Activated CD8-positive, alpha-beta T cell treated with anti-CD3 and anti-CD28 coated beads, Interleukin-2, amount 10 ng/mL, durations not matched to agents 7 days and 5 days (primary cell): Measurements from ENCODE around the gene BAX. TPM values are rescaled to one million over a fixed set of nuclear protein-coding genes. Genes with fewer than 3 reads are reported as not detected.
A peak's percentile ranks its signal among the peaks of the same experiment; 100 is the strongest.

Source experiments
- ATAC-seq: fragments of 150-1000 bp; cut with Tn5 transposase; one replicate; pipeline ENCODE4 v1.10.0; 2021; ENCODE audit warnings: moderate library complexity
- CTCF ChIA-PET: fragments of 350-600 bp; sonication (Branson Sonifier 250); formaldehyde crosslinking; loops from one replicate; lab custom pipeline; 2021; ENCODE audit warnings: antibody characterized with exemption; lab: Charles Lee
- POLR2A ChIA-PET: fragments of 350-600 bp; sonication (Branson Sonifier 250); formaldehyde crosslinking; loops from one replicate; lab custom pipeline; 2021; ENCODE audit warnings: antibody characterized with exemption; lab: Charles Lee
- DNase-seq: peaks from one replicate; pipeline ENCODE4 v3.0.0-alpha.2; 2020
- H3K27ac Mint-ChIP-seq: one replicate; pipeline ENCODE4 v1.8.0; 2021; ENCODE audit warnings: mild to moderate bottlenecking, mixed read lengths
- H3K27me3 Mint-ChIP-seq: one replicate; pipeline ENCODE4 v1.8.0; 2021; ENCODE audit warnings: low read depth, mixed read lengths
- H3K36me3 Mint-ChIP-seq: one replicate; pipeline ENCODE4 v1.8.0; 2021; ENCODE audit warnings: low read depth, mixed read lengths
- H3K4me1 Mint-ChIP-seq: one replicate; pipeline ENCODE4 v1.8.0; 2021; ENCODE audit warnings: low read depth, mixed read lengths
- H3K4me3 Mint-ChIP-seq: one replicate; pipeline ENCODE4 v1.8.0; 2021; ENCODE audit warnings: mild to moderate bottlenecking, mixed read lengths
- H3K9me3 Mint-ChIP-seq: one replicate; pipeline ENCODE4 v1.8.0; 2022; ENCODE audit warnings: mixed read lengths; ENCODE audit not compliant: insufficient read depth
- microRNA-seq: library from miRNA; unstranded; fragments of <30 nt; microRNA quantifications from one replicate; pipeline ENCODE4 v1.2.0, GENCODE V29; 2022
- total RNA-seq, 2 experiments: library from RNA; stranded (reverse); gene quantifications; one replicate each; pipeline ENCODE4 v1.2.3, GENCODE V29; 2021

Gene BAX
- total RNA-seq, 2 experiments from 2014 or later = 336 to 350 TPM

DNA sequence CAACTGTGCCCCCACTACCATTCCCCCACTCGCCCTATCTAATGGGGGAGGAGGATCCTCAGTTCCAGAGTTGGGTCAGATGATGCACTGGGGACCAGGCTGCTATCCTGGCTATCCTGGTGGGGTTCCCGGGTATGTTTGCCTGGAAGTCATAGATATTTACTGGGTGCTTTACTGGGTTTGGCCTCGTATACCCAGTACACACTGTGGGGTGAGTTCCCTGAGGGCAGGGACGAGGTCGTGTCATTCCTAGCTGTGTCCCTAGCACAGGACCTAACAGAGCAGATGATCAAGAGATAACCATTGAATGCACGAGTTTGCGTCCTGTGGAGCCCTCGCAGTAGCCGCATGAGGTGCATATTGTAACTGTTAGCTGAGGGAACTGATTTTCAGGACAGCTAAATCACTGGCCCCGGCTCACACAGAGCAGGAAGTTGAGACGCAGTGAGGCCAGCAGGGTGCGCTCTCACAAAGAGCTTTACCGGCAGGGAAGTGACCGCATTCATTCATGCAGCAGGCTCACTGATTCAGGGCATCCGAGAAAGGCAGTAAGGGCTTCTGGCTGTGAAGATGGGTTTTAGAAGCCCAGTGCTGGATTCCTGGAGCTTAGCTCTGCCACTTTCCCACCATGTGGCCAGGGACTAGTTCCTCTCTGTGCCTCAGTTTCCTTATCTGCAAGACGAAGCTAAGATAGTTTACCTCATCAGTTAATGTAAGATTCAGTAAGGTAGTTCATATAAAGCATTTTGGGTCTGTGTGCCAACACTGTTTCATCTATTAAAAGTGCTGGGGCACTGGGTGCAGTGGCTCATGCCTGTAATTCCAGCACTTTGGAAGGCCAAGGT lies 45.0 kb downstream of the BAX start:
- no peaks in the 10 kb centered on the region for H3K27me3 Mint-ChIP-seq
- no peak overlapping the region for H3K4me3 Mint-ChIP-seq
- H3K4me1 Mint-ChIP-seq = peaks cover 24% of the 10 kb centered on the region
- no peak overlapping the region for H3K27ac Mint-ChIP-seq
- H3K36me3 Mint-ChIP-seq = peaks cover 33% of the 10 kb centered on the region
- DNase-seq (peak; percentile 78), ATAC-seq (peak; percentile 79)
- CTCF ChIA-PET = interaction anchor here (0.6 to 3.2 kb wide), 35 partner anchors 9 to 334 kb away, joined by 3 to 32 read pairs (median 4); partner anchors contain the start of genes LIN7B and NUCB1
- POLR2A ChIA-PET = no interaction called here
- no peaks in the 10 kb centered on the region for H3K9me3 Mint-ChIP-seq

GRCh38 chr19:49004133-49004532 lies 49.5 kb downstream of the BAX start:
- ChIA-PET POLR2A (no interaction called here), CTCF (interaction anchor here (0.8 to 1.0 kb wide), 2 partner anchors 14 to 34 kb away, joined by 3 read pairs; no protein-coding TSS in a partner anchor)
- no peak overlapping the region for H3K27ac Mint-ChIP-seq
- DNase-seq (no peak), ATAC-seq (no peak)
- no peaks in the 10 kb centered on the region for H3K27me3 Mint-ChIP-seq
- H3K36me3 Mint-ChIP-seq = peaks cover 38% of the 10 kb centered on the region
- H3K9me3 Mint-ChIP-seq = no peaks in the 10 kb centered on the region
- peaks cover 6% of the 10 kb centered on the region for H3K4me1 Mint-ChIP-seq
- H3K4me3 Mint-ChIP-seq = no peak overlapping the region

DNA sequence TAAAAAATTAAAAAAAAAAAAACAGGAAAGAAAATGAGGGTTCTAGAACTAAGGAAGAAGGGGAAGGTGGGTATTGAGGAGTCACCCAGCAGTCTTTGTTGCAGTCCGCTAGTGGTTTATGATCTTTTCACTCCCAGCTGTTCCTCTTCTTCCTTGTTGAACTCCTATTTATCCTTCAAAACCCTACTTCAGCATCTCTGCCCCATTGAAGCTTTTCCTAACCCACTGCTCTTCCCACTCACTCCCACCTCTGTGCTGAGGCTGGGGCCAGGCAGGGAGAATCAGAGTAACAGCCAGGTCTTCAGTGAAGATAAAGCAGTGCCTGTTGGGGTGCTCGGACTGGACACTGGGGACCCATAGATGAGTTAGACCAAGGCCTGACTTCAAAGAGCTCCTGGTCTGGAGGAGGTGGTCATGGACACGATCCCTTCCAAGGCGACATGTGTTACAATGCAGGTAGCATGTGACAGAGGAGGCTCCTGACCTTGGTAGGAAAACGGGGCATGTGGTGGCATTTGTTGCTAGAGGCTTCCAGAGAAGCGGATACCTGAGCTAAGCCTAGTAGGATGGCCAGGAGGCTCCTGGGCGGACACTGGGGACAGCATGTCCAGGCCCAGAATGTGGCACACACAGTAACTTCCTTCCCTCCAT lies 50.4 kb downstream of the BAX start:
- DNase-seq (no peak), ATAC-seq (no peak)
- H3K9me3 Mint-ChIP-seq = no peaks in the 10 kb centered on the region
- ChIA-PET POLR2A (interaction anchor here (1.4 kb wide), 1 partner anchor 12 kb away, joined by 6 read pairs; the partner anchor contains the start of genes GYS1 and RUVBL2), CTCF (interaction anchor here (1.0 kb wide), 1 partner anchor 12 kb away, joined by 3 read pairs; the partner anchor contains the start of gene RUVBL2)
- H3K36me3 Mint-ChIP-seq = peaks cover 33% of the 10 kb centered on the region
- no peaks in the 10 kb centered on the region for H3K27me3 Mint-ChIP-seq
- no peak overlapping the region for H3K4me3 Mint-ChIP-seq
- H3K4me1 Mint-ChIP-seq = no peaks in the 10 kb centered on the region
- H3K27ac Mint-ChIP-seq = no peak overlapping the region

DNA sequence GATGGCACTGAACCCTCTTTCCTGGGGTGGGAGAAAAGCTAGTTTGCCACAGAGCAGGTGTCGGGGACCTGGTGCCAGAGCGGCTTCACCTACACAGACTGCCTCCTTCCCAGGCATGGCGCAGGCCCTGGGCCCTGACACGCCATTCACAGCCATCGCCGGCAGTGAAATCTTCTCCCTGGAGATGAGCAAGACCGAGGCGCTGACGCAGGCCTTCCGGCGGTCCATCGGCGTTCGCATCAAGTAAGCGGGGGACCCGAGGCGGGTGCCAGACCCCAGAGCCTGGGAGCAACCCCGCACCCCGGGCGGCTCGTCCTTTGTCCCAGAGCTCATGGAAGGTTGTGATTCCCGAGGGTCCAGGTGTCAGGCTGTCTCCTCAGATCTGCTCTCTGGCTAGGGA lies 52.2 kb downstream of the BAX start:
- POLR2A ChIA-PET = no interaction called here
- H3K36me3 Mint-ChIP-seq = peaks cover 34% of the 10 kb centered on the region
- H3K9me3 Mint-ChIP-seq = no peaks in the 10 kb centered on the region
- no peak overlapping the region for H3K27ac Mint-ChIP-seq
- H3K4me1 Mint-ChIP-seq = no peaks in the 10 kb centered on the region
- DNase-seq = no peak
- ATAC-seq = no peak
- CTCF ChIA-PET = no interaction called here
- no peaks in the 10 kb centered on the region for H3K27me3 Mint-ChIP-seq
- H3K4me3 Mint-ChIP-seq = no peak overlapping the region

GRCh38 chr19:49009828-49010227 lies 55.2 kb downstream of the BAX start:
- DNase-seq = no peak
- Mint-ChIP-seq H3K27ac (no peak overlapping the region), H3K4me1 (no peaks in the 10 kb centered on the region), H3K9me3 (no peaks in the 10 kb centered on the region), H3K36me3 (peaks cover 32% of the 10 kb centered on the region), H3K4me3 (no peak overlapping the region), H3K27me3 (no peaks in the 10 kb centered on the region)
- POLR2A ChIA-PET = interaction anchor here (0.6 kb wide), 1 partner anchor 226 kb away, joined by 3 read pairs; no protein-coding TSS in a partner anchor
- CTCF ChIA-PET = interaction anchor here (1.2 to 3.3 kb wide), 3 partner anchors 10 to 46 kb away, joined by 3 to 17 read pairs (median 5); no protein-coding TSS in a partner anchor
- ATAC-seq = no peak

- ChIA-PET POLR2A (no interaction called here), CTCF (interaction anchor here (3.3 kb wide), 1 partner anchor 11 kb away, joined by 17 read pairs; no protein-coding TSS in a partner anchor)
- H3K9me3 Mint-ChIP-seq = no peaks in the 10 kb centered on the region
- DNase-seq (no peak), ATAC-seq (no peak)
- no peak overlapping the region for H3K4me3 Mint-ChIP-seq
- no peaks in the 10 kb centered on the region for H3K4me1 Mint-ChIP-seq
- peaks cover 29% of the 10 kb centered on the region for H3K36me3 Mint-ChIP-seq
- H3K27ac Mint-ChIP-seq = peak overlapping the region; percentile 23
- no peaks in the 10 kb centered on the region for H3K27me3 Mint-ChIP-seq
These were observed 55.8 kb downstream of the BAX start for GRCh38 chr19:49010453-49010852.

DNA sequence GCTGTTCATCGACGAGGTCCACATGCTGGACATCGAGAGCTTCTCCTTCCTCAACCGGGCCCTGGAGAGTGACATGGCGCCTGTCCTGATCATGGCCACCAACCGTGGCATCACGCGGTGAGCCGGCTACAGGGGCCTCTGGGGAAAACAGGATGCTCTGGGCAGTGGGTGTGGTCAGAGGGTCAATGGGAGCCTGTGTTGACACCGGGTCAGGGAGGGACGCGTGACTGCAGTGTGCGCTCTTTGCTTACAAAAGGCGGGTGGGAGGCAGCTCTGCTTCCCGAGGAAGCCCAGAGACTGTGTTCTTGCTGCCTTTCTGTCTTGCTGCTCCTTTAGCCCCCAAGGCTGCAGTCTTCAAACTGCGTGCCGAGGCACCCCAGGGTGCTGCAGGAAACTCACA lies 56.5 kb downstream of the BAX start:
- POLR2A ChIA-PET = no interaction called here
- no peak for ATAC-seq
- Mint-ChIP-seq H3K27me3 (no peaks in the 10 kb centered on the region), H3K4me3 (no peak overlapping the region), H3K4me1 (no peaks in the 10 kb centered on the region), H3K36me3 (peaks cover 35% of the 10 kb centered on the region), H3K27ac (no peak overlapping the region), H3K9me3 (no peaks in the 10 kb centered on the region)
- CTCF ChIA-PET = no interaction called here
- DNase-seq = no peak

Small RNAs within 50 kb of the gene (microRNA-seq; reads per million reads assigned to microRNA genes)
- not detected for gene MIR6798

Other genes with a start within 250 kb of the BAX start
- 1 to 10 TPM in 1 of 2 experiments, under 1 TPM in 1; 0.79 to 1.3 TPM for gene MAMSTR, start 235.2 kb upstream of the BAX start, total RNA-seq
- gene RASIP1, start 214.3 kb upstream of the BAX start, total RNA-seq = under 1 TPM; 0.26 to 0.42 TPM
- gene IZUMO1, start 208.0 kb upstream of the BAX start, total RNA-seq = not detected
- gene FUT1, start 202.2 kb upstream of the BAX start, total RNA-seq = under 1 TPM; 0.16 to 0.26 TPM
- not detected for gene FGF21, start 199.4 kb upstream of the BAX start, total RNA-seq
- 10 to 100 TPM; 47.2 to 48.6 TPM for gene BCAT2, start 143.8 kb upstream of the BAX start, total RNA-seq
- gene HSD17B14, start 118.4 kb upstream of the BAX start, total RNA-seq = 1 to 10 TPM in 1 of 2 experiments, under 1 TPM in 1; 0.89 to 1.1 TPM
- 1 to 10 TPM; 4.4 to 4.6 TPM for gene PLEKHA4, start 86.3 kb upstream of the BAX start, total RNA-seq
- gene PPP1R15A, start 82.5 kb upstream of the BAX start, total RNA-seq = 100 to 1,000 TPM; 104 to 124 TPM
- gene TULP2, start 56.1 kb upstream of the BAX start, total RNA-seq = not detected
- gene NUCB1, start 54.6 kb upstream of the BAX start, total RNA-seq = 100 to 1,000 TPM; 229 to 236 TPM
- gene DHDH, start 21.2 kb upstream of the BAX start, total RNA-seq = 1 to 10 TPM; 1.6 to 1.9 TPM
- gene FTL, start 10.4 kb downstream of the BAX start, total RNA-seq = 1,000 to 10,000 TPM in 1 of 2 experiments, 100 to 1,000 TPM in 1; 971 to 1,027 TPM
- gene GYS1, start 38.4 kb downstream of the BAX start, total RNA-seq = 10 to 100 TPM; 54.7 to 57.9 TPM
- 100 to 1,000 TPM; 105 to 106 TPM for gene RUVBL2, start 39.0 kb downstream of the BAX start, total RNA-seq
- gene LHB, start 62.2 kb downstream of the BAX start, total RNA-seq = not detected
- not detected for gene CGB3, start 69.5 kb downstream of the BAX start, total RNA-seq
- gene CGB2, start 77.0 kb downstream of the BAX start, total RNA-seq = not detected
- gene CGB1, start 82.0 kb downstream of the BAX start, total RNA-seq = not detected
- gene CGB5, start 89.0 kb downstream of the BAX start, total RNA-seq = not detected
- not detected for gene CGB8, start 94.2 kb downstream of the BAX start, total RNA-seq
- gene CGB7, start 102.9 kb downstream of the BAX start, total RNA-seq = not detected
- not detected for gene NTF4, start 109.9 kb downstream of the BAX start, total RNA-seq
- not detected for gene KCNA7, start 117.8 kb downstream of the BAX start, total RNA-seq
- gene SNRNP70, start 130.6 kb downstream of the BAX start, total RNA-seq = 100 to 1,000 TPM; 177 to 193 TPM
- gene LIN7B, start 159.5 kb downstream of the BAX start, total RNA-seq = 1 to 10 TPM; 3.7 to 6.3 TPM
- gene C19orf73, start 164.3 kb downstream of the BAX start, total RNA-seq = 1 to 10 TPM in 1 of 2 experiments, under 1 TPM in 1; 0.92 to 1.0 TPM
- gene PPFIA3, start 164.7 kb downstream of the BAX start, total RNA-seq = 1 to 10 TPM; 1.8 to 2.2 TPM
- gene HRC, start 200.5 kb downstream of the BAX start, total RNA-seq = not detected
- gene TRPM4, start 202.9 kb downstream of the BAX start, total RNA-seq = not detected